ENCODE results near the gene EIF4B. TPM values are rescaled to one million over a fixed set of nuclear protein-coding genes. Genes with fewer than 3 reads are reported as not detected.

Gene EIF4B, protein sequence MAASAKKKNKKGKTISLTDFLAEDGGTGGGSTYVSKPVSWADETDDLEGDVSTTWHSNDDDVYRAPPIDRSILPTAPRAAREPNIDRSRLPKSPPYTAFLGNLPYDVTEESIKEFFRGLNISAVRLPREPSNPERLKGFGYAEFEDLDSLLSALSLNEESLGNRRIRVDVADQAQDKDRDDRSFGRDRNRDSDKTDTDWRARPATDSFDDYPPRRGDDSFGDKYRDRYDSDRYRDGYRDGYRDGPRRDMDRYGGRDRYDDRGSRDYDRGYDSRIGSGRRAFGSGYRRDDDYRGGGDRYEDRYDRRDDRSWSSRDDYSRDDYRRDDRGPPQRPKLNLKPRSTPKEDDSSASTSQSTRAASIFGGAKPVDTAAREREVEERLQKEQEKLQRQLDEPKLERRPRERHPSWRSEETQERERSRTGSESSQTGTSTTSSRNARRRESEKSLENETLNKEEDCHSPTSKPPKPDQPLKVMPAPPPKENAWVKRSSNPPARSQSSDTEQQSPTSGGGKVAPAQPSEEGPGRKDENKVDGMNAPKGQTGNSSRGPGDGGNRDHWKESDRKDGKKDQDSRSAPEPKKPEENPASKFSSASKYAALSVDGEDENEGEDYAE
- 1,215 and 1,309 TPM in 2 replicates for total RNA-seq

DNA sequence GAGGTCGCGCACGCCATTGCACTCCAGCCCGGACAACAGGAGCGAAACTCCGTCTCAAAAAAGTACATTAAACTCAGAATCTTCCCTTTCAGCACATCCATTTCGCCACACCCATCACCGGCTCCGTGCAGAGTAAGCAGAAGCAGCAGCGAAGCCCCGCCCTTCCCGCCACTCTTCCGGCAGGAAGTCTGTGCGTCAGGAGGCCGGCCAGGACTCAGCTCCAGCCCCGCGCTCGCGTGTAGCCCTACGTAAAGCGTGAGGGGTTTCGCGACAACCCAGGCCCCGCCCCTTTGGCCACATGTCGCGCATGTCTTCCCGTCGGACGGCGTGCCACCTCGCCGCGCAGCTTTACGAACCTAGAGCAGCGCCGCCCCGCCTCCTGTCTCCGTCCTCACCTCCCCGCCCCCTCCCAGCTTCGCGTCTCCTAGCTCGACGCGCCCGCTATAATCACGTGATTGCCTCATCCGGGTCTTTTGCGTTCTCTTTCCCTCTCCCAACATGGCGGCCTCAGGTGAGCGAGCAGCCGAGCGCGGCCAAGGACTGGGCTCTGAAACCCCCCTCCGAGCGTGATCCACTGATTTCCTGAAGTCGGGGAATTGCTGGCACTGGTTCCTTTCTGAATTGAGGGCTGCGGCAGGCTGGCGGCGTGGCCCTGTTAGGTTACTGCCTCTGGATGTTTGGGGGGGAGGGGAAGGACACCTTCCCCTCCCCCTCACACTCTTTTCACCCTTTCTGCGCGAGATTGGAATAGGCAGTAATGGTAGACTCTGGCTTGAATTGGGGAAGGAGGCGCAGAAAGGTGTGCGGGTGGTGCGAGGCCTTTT, at the start of gene EIF4B:
Gene EIF4B (plus strand): TSS at position 471 of the 824 bp plus-strand sequence. CDS start 28 bp downstream, at position 499.

DNA sequence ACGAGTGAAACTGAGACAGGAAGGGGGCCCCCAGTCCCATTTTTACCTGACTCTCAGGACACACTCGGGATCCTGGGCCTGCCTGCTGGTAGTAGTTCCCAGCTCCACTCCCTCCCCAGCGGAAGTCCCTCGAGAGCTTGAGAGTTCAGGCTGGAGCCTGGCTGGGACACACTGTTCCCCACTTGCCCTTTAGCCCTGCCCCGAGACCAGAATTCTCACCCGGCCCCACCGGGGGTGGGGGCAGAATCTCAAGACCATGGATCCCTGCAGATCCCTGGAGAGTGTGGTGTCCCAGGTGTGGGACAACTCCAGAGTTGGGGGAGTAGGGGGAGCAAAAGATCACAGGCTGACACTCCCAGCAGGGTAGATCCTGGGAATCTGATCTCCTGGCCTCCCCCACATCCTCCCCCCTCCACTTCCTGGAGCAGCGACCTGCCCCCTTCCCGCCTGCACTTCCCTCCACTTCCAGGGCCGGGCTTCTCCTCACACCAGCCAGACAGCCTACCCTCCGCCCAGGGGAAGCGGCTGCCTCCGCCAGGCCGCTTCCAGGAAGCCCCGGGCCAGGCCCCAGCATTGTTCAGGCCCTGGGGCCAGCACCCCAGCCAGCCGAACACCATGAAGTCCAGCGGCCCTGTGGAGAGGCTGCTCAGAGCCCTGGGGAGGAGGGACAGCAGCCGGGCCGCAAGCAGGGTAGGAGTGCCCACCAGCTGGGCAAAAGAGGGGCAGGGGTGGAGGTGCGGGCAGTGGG, 43.5 kb downstream of the EIF4B start, which contains the start of gene TNS2:
Gene TNS2 (plus strand): TSS at position 495 of the 748 bp plus-strand sequence. CDS start 121 bp downstream, at position 616.

DNA sequence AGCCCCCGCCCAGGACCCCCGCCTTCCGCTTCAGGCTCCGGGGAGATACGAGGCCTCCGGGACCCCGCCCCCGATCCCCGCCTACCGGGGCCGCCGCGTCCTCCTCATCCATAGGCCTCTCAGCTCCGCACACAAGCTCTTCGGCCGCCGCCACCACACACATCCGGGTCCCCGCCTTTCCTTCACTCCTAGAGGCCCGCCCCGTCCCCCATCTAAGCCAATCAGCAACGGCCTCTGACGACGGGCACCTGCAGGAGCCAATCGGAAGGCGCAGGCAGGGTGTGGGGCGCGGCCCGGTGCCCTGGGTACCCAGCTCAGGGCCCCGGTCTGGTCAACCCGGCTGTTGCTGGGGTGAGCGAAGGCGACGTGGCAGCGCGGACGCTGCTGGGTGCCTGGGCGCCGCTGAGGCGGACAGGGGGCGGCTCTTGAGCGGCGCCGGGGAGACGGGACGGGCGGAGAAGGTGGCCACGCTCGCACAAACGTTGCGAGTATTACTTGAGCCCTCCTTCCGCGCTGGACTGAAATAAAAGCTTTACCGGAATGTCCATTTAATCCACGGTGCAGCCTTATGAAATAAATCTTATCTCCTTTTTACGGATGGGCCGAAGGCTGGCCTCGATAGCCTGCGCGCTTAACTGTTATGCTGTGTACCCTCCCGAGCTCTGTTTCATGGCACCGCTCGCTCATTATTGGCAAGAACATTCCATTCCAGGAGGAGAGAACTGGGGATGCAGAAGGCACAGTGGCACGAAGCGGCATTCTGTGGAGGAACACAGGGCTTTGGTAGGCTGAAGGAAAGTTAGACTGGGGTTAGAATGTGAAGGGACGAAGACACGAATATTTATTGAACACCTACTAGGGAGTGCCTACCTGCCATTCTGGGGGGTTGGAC, 73.2 kb downstream of the EIF4B start, which contains the start of gene SPRYD3:
Gene SPRYD3 (minus strand): TSS at position 165 of the 892 bp plus-strand sequence. CDS start 57 bp downstream, at position 108.

Other genes with a start within 250 kb of the EIF4B start
- gene KRT76, start 229.1 kb upstream of the EIF4B start, total RNA-seq: not detected in 2 replicates
- gene KRT3, start 210.3 kb upstream of the EIF4B start, total RNA-seq: not detected in 2 replicates
- gene KRT4, start 192.3 kb upstream of the EIF4B start, total RNA-seq: not detected in 2 replicates
- gene KRT79, start 172.1 kb upstream of the EIF4B start, total RNA-seq: not detected in 2 replicates
- not detected in 2 replicates for gene KRT78, start 157.5 kb upstream of the EIF4B start, total RNA-seq
- 3.3 and 5.9 TPM in 2 replicates for gene KRT8, start 101.4 kb upstream of the EIF4B start, total RNA-seq
- gene KRT18, start 57.3 kb upstream of the EIF4B start, total RNA-seq: 5.7 and 7.8 TPM in 2 replicates
- 59.5 and 66.4 TPM in 2 replicates for gene TNS2, start 43.6 kb downstream of the EIF4B start, total RNA-seq
- 32.5 and 44.7 TPM in 2 replicates for gene SPRYD3, start 72.9 kb downstream of the EIF4B start, total RNA-seq
- 1,840 and 2,414 TPM in 2 replicates for gene IGFBP6, start 91.2 kb downstream of the EIF4B start, total RNA-seq
- gene SOAT2, start 97.0 kb downstream of the EIF4B start, total RNA-seq: 0.19 and 0.26 TPM in 2 replicates
- gene ZNF740, start 174.3 kb downstream of the EIF4B start, total RNA-seq: 11.1 and 11.4 TPM in 2 replicates
- 10.4 and 12.0 TPM in 2 replicates for gene CSAD, start 174.5 kb downstream of the EIF4B start, total RNA-seq
- 1.5 and 2.1 TPM in 2 replicates for gene ITGB7, start 200.8 kb downstream of the EIF4B start, total RNA-seq
- 42.1 and 48.3 TPM in 2 replicates for gene RARG, start 225.8 kb downstream of the EIF4B start, total RNA-seq

Measured in aortic smooth muscle cell (primary cell).